Erythroblast (primary cell): ENCODE data around the gene SRP14.

Experiments used
- GATA1 ChIP-seq: IDR thresholded peaks from 2 replicates; pipeline ENCODE4 v1.6.1; 2011; ENCODE audit warnings: low read depth, mild to moderate bottlenecking, control low read depth, low read length, moderate library complexity
- POLR2A ChIP-seq: IDR thresholded peaks from 2 replicates; pipeline ENCODE4 v1.6.1; 2011; ENCODE audit warnings: mild to moderate bottlenecking, low read length

DNA sequence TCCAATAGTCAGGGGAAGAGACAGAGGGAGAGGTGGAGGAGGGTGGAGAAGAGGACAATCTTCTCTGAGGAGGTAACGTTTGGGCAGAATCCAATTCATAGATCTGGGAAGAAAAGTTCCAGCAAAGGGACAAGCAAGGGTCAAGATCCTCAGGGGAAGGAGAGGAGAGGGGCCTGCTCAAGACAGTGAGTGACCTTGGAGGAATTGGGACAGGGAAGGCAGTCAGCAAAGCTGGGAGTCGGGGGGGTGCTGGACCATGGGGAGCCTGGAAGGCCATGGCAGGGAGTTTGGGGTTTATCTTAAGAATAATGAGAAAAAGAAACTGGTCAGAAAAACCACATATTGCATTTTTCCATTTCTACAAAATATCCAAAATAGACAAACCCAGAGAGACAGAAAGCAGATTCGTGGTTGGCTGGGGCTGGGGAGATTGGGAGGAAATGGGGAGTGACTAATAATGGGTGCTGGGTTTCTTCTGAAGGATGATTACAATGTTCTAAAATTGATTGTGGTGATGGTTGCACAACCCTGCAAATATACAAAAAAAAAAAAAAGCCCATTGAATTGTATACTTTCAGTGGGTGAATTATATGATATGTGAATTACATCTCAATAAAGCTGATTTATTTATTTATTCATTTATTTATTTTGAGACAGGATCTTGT, 19.6 kb upstream of the SRP14 start:
- TF ChIP-seq POLR2A = no peak
- no peak for TF ChIP-seq GATA1
